ENCODE results near the gene UNC5CL. TPM values are rescaled to one million over a fixed set of nuclear protein-coding genes. Genes with fewer than 3 reads are reported as not detected.

Gene UNC5CL
- total and polyA plus RNA-seq, 2 donors: 2.7 to 5.8 TPM

GRCh38 chr6:41055149-41055548 lies 16.1 kb upstream of the UNC5CL start:
- peaks cover 48 to 70% of the 10 kb centered on the region in 2 donors for H3K4me1 ChIP-seq (ENCODE audit: control insufficient read depth in 2 of 2, insufficient read depth in 2 of 2, low read length in 2 of 2)
- H3K27me3 ChIP-seq (ENCODE audit: control insufficient read depth in 2 of 2, insufficient read depth in 1 of 2, low read length in 1 of 2): no peaks in the 10 kb centered on the region
- H3K36me3 ChIP-seq (ENCODE audit: control insufficient read depth in 2 of 2, insufficient read depth in 2 of 2, low read length in 1 of 2): peaks cover 0 to 5% of the 10 kb centered on the region in 2 donors
- DNase-seq (ENCODE audit: low read depth in 6 of 9, low spot score in 9 of 9): peak in 7 of 9 donors; percentile 37 to 84 (median 65)
- no peaks in the 10 kb centered on the region for H3K9me3 ChIP-seq (ENCODE audit: control insufficient read depth in 2 of 2, insufficient read depth in 1 of 2, low read length in 1 of 2)
- no peak overlapping the region for H3K4me3 ChIP-seq (ENCODE audit: low read length in 2 of 2)
- H3K27ac ChIP-seq (ENCODE audit: low read depth in 1 of 2, low read length in 1 of 2): peak overlapping the region in 1 of 2 donors; percentile 94
- WGBS: 5% methylated on average over 3 of the region's 3 CpGs

- no peak for DNase-seq (ENCODE audit: low read depth in 6 of 9, low spot score in 9 of 9)
- H3K9me3 ChIP-seq (ENCODE audit: control insufficient read depth in 2 of 2, insufficient read depth in 1 of 2, low read length in 1 of 2): no peaks in the 10 kb centered on the region
- WGBS: 98% methylated on average over 3 of the region's 3 CpGs
- H3K27ac ChIP-seq (ENCODE audit: low read depth in 1 of 2, low read length in 1 of 2): peak overlapping the region in 1 of 2 donors; percentile 94
- H3K36me3 ChIP-seq (ENCODE audit: control insufficient read depth in 2 of 2, insufficient read depth in 2 of 2, low read length in 1 of 2): peaks cover 0 to 7% of the 10 kb centered on the region in 2 donors
- H3K27me3 ChIP-seq (ENCODE audit: control insufficient read depth in 2 of 2, insufficient read depth in 1 of 2, low read length in 1 of 2): no peaks in the 10 kb centered on the region
- no peak overlapping the region for H3K4me3 ChIP-seq (ENCODE audit: low read length in 2 of 2)
- peaks cover 48 to 69% of the 10 kb centered on the region in 2 donors for H3K4me1 ChIP-seq (ENCODE audit: control insufficient read depth in 2 of 2, insufficient read depth in 2 of 2, low read length in 2 of 2)
Measured at GRCh38 chr6:41054511-41054910, 15.5 kb upstream of the UNC5CL start.

- DNase-seq (ENCODE audit: low read depth in 6 of 9, low spot score in 9 of 9): no peak
- no peak within 1 kb of the TSS for H3K4me3 ChIP-seq (ENCODE audit: low read length in 2 of 2)
- peaks cover 0 to 3% of the 10 kb centered on the region in 2 donors for H3K36me3 ChIP-seq (ENCODE audit: control insufficient read depth in 2 of 2, insufficient read depth in 2 of 2, low read length in 1 of 2)
- no peaks in the 10 kb centered on the region for H3K27me3 ChIP-seq (ENCODE audit: control insufficient read depth in 2 of 2, insufficient read depth in 1 of 2, low read length in 1 of 2)
- H3K4me1 ChIP-seq (ENCODE audit: control insufficient read depth in 2 of 2, insufficient read depth in 2 of 2, low read length in 2 of 2): peaks cover 48 to 58% of the 10 kb centered on the region in 2 donors
- WGBS: 88% methylated on average over 5 of the region's 5 CpGs
- peak within 1 kb of the TSS; percentile 25 to 94 for H3K27ac ChIP-seq (ENCODE audit: low read depth in 1 of 2, low read length in 1 of 2)
- H3K9me3 ChIP-seq (ENCODE audit: control insufficient read depth in 2 of 2, insufficient read depth in 1 of 2, low read length in 1 of 2): no peaks in the 10 kb centered on the region
Measured at GRCh38 chr6:41053041-41053440, 14.0 kb upstream of the UNC5CL start, which contains the start of gene APOBEC2. Gene APOBEC2 (plus strand): TSS chr6:41053202. CDS start chr6:41053348, 146 bp downstream.

GRCh38 chr6:41051873-41052272 lies 12.9 kb upstream of the UNC5CL start:
- Histone ChIP-seq H3K4me1 (ENCODE audit: control insufficient read depth in 2 of 2, insufficient read depth in 2 of 2, low read length in 2 of 2) (peaks cover 48 to 54% of the 10 kb centered on the region in 2 donors), H3K27ac (ENCODE audit: low read depth in 1 of 2, low read length in 1 of 2) (peak overlapping the region; percentile 76 to 77), H3K4me3 (ENCODE audit: low read length in 2 of 2) (no peak overlapping the region), H3K9me3 (ENCODE audit: control insufficient read depth in 2 of 2, insufficient read depth in 1 of 2, low read length in 1 of 2) (no peaks in the 10 kb centered on the region), H3K36me3 (ENCODE audit: control insufficient read depth in 2 of 2, insufficient read depth in 2 of 2, low read length in 1 of 2) (peaks cover 0 to 3% of the 10 kb centered on the region in 2 donors), H3K27me3 (ENCODE audit: control insufficient read depth in 2 of 2, insufficient read depth in 1 of 2, low read length in 1 of 2) (no peaks in the 10 kb centered on the region)
- 57% methylated on average over 5 of the region's 5 CpGs for WGBS
- DNase-seq (ENCODE audit: low read depth in 6 of 9, low spot score in 9 of 9): peak in 3 of 9 donors; percentile 35 to 72 (median 42)

- Histone ChIP-seq H3K27me3 (ENCODE audit: control insufficient read depth in 2 of 2, insufficient read depth in 1 of 2, low read length in 1 of 2) (no peaks in the 10 kb centered on the region), H3K27ac (ENCODE audit: low read depth in 1 of 2, low read length in 1 of 2) (no peak overlapping the region), H3K36me3 (ENCODE audit: control insufficient read depth in 2 of 2, insufficient read depth in 2 of 2, low read length in 1 of 2) (peaks cover 0 to 3% of the 10 kb centered on the region in 2 donors), H3K4me1 (ENCODE audit: control insufficient read depth in 2 of 2, insufficient read depth in 2 of 2, low read length in 2 of 2) (peaks cover 41 to 44% of the 10 kb centered on the region in 2 donors), H3K9me3 (ENCODE audit: control insufficient read depth in 2 of 2, insufficient read depth in 1 of 2, low read length in 1 of 2) (no peaks in the 10 kb centered on the region), H3K4me3 (ENCODE audit: low read length in 2 of 2) (no peak overlapping the region)
- 92% methylated on average over 3 of the region's 3 CpGs for WGBS
- no peak for DNase-seq (ENCODE audit: low read depth in 6 of 9, low spot score in 9 of 9)
Measured at GRCh38 chr6:41050536-41050935, 11.5 kb upstream of the UNC5CL start.

GRCh38 chr6:41049955-41050354 lies 10.9 kb upstream of the UNC5CL start:
- no peak for DNase-seq (ENCODE audit: low read depth in 6 of 9, low spot score in 9 of 9)
- WGBS: 92% methylated on average over 7 of the region's 7 CpGs
- peaks cover 36 to 39% of the 10 kb centered on the region in 2 donors for H3K4me1 ChIP-seq (ENCODE audit: control insufficient read depth in 2 of 2, insufficient read depth in 2 of 2, low read length in 2 of 2)

GRCh38 chr6:41049521-41049920 lies 10.5 kb upstream of the UNC5CL start:
- no peaks in the 10 kb centered on the region for H3K27me3 ChIP-seq (ENCODE audit: control insufficient read depth in 2 of 2, insufficient read depth in 1 of 2, low read length in 1 of 2)
- H3K9me3 ChIP-seq (ENCODE audit: control insufficient read depth in 2 of 2, insufficient read depth in 1 of 2, low read length in 1 of 2): no peaks in the 10 kb centered on the region
- H3K27ac ChIP-seq (ENCODE audit: low read depth in 1 of 2, low read length in 1 of 2): no peak overlapping the region
- no peak overlapping the region for H3K4me3 ChIP-seq (ENCODE audit: low read length in 2 of 2)
- WGBS: 95% methylated on average over 1 of the region's 1 CpG
- H3K36me3 ChIP-seq (ENCODE audit: control insufficient read depth in 2 of 2, insufficient read depth in 2 of 2, low read length in 1 of 2): peaks cover 0 to 3% of the 10 kb centered on the region in 2 donors
- peaks cover 31 to 34% of the 10 kb centered on the region in 2 donors for H3K4me1 ChIP-seq (ENCODE audit: control insufficient read depth in 2 of 2, insufficient read depth in 2 of 2, low read length in 2 of 2)
- no peak for DNase-seq (ENCODE audit: low read depth in 6 of 9, low spot score in 9 of 9)

More at GRCh38 chr6:41049955-41050354, 10.9 kb upstream of the UNC5CL start:
- H3K4me3 ChIP-seq (ENCODE audit: low read length in 2 of 2): no peak overlapping the region
- no peaks in the 10 kb centered on the region for H3K27me3 ChIP-seq (ENCODE audit: control insufficient read depth in 2 of 2, insufficient read depth in 1 of 2, low read length in 1 of 2)
- no peaks in the 10 kb centered on the region for H3K9me3 ChIP-seq (ENCODE audit: control insufficient read depth in 2 of 2, insufficient read depth in 1 of 2, low read length in 1 of 2)
- H3K27ac ChIP-seq (ENCODE audit: low read depth in 1 of 2, low read length in 1 of 2): no peak overlapping the region
- peaks cover 0 to 3% of the 10 kb centered on the region in 2 donors for H3K36me3 ChIP-seq (ENCODE audit: control insufficient read depth in 2 of 2, insufficient read depth in 2 of 2, low read length in 1 of 2)

GRCh38 chr6:41047745-41048732 lies 9.0 kb upstream of the UNC5CL start:
- 89% methylated on average over 9 of the region's 9 CpGs for WGBS
- H3K9me3 ChIP-seq (ENCODE audit: control insufficient read depth in 2 of 2, insufficient read depth in 1 of 2, low read length in 1 of 2): no peaks in the 10 kb centered on the region
- no peak overlapping the region for H3K27ac ChIP-seq (ENCODE audit: low read depth in 1 of 2, low read length in 1 of 2)
- no peak for DNase-seq (ENCODE audit: low read depth in 6 of 9, low spot score in 9 of 9)
- no peaks in the 10 kb centered on the region for H3K27me3 ChIP-seq (ENCODE audit: control insufficient read depth in 2 of 2, insufficient read depth in 1 of 2, low read length in 1 of 2)
- H3K4me1 ChIP-seq (ENCODE audit: control insufficient read depth in 2 of 2, insufficient read depth in 2 of 2, low read length in 2 of 2): peaks cover 17 to 19% of the 10 kb centered on the region in 2 donors
- peaks cover 0 to 3% of the 10 kb centered on the region in 2 donors for H3K36me3 ChIP-seq (ENCODE audit: control insufficient read depth in 2 of 2, insufficient read depth in 2 of 2, low read length in 1 of 2)
- H3K4me3 ChIP-seq (ENCODE audit: low read length in 2 of 2): no peak overlapping the region

GRCh38 chr6:41047306-41047705 lies 8.3 kb upstream of the UNC5CL start:
- Histone ChIP-seq H3K27me3 (ENCODE audit: control insufficient read depth in 2 of 2, insufficient read depth in 1 of 2, low read length in 1 of 2) (no peaks in the 10 kb centered on the region), H3K27ac (ENCODE audit: low read depth in 1 of 2, low read length in 1 of 2) (no peak overlapping the region), H3K4me3 (ENCODE audit: low read length in 2 of 2) (no peak overlapping the region), H3K9me3 (ENCODE audit: control insufficient read depth in 2 of 2, insufficient read depth in 1 of 2, low read length in 1 of 2) (no peaks in the 10 kb centered on the region), H3K4me1 (ENCODE audit: control insufficient read depth in 2 of 2, insufficient read depth in 2 of 2, low read length in 2 of 2) (peaks cover 10 to 12% of the 10 kb centered on the region in 2 donors), H3K36me3 (ENCODE audit: control insufficient read depth in 2 of 2, insufficient read depth in 2 of 2, low read length in 1 of 2) (peaks cover 0 to 3% of the 10 kb centered on the region in 2 donors)
- 95% methylated on average over 2 of the region's 2 CpGs for WGBS
- no peak for DNase-seq (ENCODE audit: low read depth in 6 of 9, low spot score in 9 of 9)
